ENCODE measurements around the gene PAM16.

Gene PAM16

GRCh38 chr16:4320571-4321137 lies 30.5 kb downstream of the PAM16 start:
- TF ChIP-seq CTCF (IDR thresholded peaks at IDR 0.05; ENCODE audit: control extremely low read depth, extremely low read depth, low read depth, missing control alignments): no peak
- DNase-seq (ENCODE audit: extremely low spot score): no peak
- POLR2A ChIA-PET: no interaction called here
- CTCF ChIA-PET: interaction anchor here (1.0 to 17.8 kb wide), 3 partner anchors 12 to 32 kb away, joined by 3 to 201 read pairs (median 4); no protein-coding TSS in a partner anchor

DNA sequence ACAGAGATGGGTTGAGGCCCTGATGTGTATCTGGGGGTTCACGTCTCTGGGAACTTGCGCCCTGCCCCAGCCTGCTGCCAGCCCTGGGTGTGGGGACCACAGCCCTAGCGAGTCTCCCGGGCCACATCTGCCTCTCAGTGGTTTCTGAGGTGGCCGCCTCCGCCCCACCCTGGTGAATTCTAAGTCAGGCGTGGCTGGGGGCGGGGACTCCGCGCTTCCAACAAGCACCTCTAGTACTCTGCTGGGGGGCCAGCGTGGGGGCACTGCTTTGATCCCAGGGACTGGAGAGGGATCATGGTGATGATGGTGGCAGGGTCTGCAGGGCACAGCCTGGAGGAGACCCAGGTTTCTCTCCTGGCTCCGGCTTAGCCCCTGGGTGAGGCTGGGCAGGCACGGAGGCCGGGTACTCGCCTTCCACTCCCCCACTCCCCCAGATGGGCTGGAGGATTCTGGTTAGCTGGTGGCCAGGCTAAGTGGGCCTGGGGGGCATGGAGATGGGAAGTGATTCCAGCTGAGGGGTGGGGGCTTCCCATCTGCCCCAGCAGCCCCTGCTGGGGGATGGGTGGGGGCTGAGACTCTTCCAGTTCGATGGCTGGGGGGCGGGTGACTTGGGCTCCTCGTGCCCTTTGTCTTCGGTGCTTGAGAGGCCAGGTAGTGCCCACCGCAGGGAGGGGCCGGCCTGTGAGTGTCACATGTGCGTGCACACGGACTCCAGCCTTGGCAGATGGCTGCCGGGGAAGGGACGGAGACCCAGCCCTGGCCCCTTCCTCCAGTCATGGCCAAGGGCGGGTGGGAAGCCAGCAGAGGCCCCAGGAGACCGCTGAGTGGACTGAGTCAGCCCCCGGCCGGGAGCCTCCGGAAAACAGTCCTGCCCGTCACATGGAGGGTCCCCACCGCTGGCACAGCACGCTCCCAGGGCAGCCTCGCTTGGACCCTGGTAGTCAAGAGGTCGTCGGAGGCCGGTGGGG lies 31.4 kb downstream of the PAM16 start:
- ChIA-PET CTCF (interaction anchor here (1.0 to 17.8 kb wide), 4 partner anchors 8 to 31 kb away, joined by 3 to 201 read pairs (median 7); no protein-coding TSS in a partner anchor), POLR2A (no interaction called here)
- peak; percentile 73 for DNase-seq (ENCODE audit: extremely low spot score)
- TF ChIP-seq CTCF (IDR thresholded peaks at IDR 0.05; ENCODE audit: control extremely low read depth, extremely low read depth, low read depth, missing control alignments): no peak

GRCh38 chr16:4318967-4319366 lies 32.2 kb downstream of the PAM16 start:
- ChIA-PET POLR2A (no interaction called here), CTCF (interaction anchor here (1.0 to 17.8 kb wide), 5 partner anchors 9 to 84 kb away, joined by 3 to 201 read pairs (median 4); no protein-coding TSS in a partner anchor)
- TF ChIP-seq CTCF (IDR thresholded peaks at IDR 0.05; ENCODE audit: control extremely low read depth, extremely low read depth, low read depth, missing control alignments): no peak
- DNase-seq (ENCODE audit: extremely low spot score): no peak

- CTCF ChIA-PET: interaction anchor here (1.0 to 17.8 kb wide), 4 partner anchors 9 to 85 kb away, joined by 3 to 201 read pairs (median 8); no protein-coding TSS in a partner anchor
- POLR2A ChIA-PET: no interaction called here
Measured at GRCh38 chr16:4318451-4318910, 32.6 kb downstream of the PAM16 start.

GRCh38 chr16:4317532-4318450 lies 33.3 kb downstream of the PAM16 start:
- POLR2A ChIA-PET: no interaction called here
- DNase-seq (ENCODE audit: extremely low spot score): no peak
- CTCF ChIA-PET: interaction anchor here (1.0 to 17.8 kb wide), 4 partner anchors 9 to 85 kb away, joined by 4 to 201 read pairs (median 8); no protein-coding TSS in a partner anchor
- TF ChIP-seq CTCF (IDR thresholded peaks at IDR 0.05; ENCODE audit: control extremely low read depth, extremely low read depth, low read depth, missing control alignments): no peak

More at GRCh38 chr16:4318451-4318910, 32.6 kb downstream of the PAM16 start:
- no peak for TF ChIP-seq CTCF (IDR thresholded peaks at IDR 0.05; ENCODE audit: control extremely low read depth, extremely low read depth, low read depth, missing control alignments)
- DNase-seq (ENCODE audit: extremely low spot score): no peak
